Measurements from ENCODE around the gene ADISSP. TPM values are rescaled to one million over a fixed set of nuclear protein-coding genes. Genes with fewer than 3 reads are reported as not detected.
A peak's percentile ranks its signal among the peaks of the same experiment; 100 is the strongest.

Gene ADISSP
- total RNA-seq, 2 donors from 2014 or later = 11.2 to 26.7 TPM

- no peaks in the 10 kb centered on the region for H3K9me3 ChIP-seq
- no peak overlapping the region for H3K4me3 ChIP-seq
- no peak for ATAC-seq
- H3K4me1 ChIP-seq = peaks cover 61% of the 10 kb centered on the region
- TF ChIP-seq CTCF (IDR thresholded peaks at IDR 0.05) = no peak
- intact Hi-C loops (cut with DNase I) = no loop called here
- no peaks in the 10 kb centered on the region for H3K27me3 ChIP-seq
- peak overlapping the region; percentile 59 to 95 (median 90) for H3K27ac ChIP-seq
- H3K36me3 ChIP-seq (replicated peaks in 1 of 2; ENCODE audit: insufficient read depth in 1 of 2, low read depth in 2 of 2) = no peaks in the 10 kb centered on the region
- WGBS, 2 donors = 49 to 58% methylated on average over 8 of the region's 8 CpGs
- DNase-seq = peak in 2 of 4 donors; percentile 40 to 45
Observed at GRCh38 chr20:3812975-3813847, 45.7 kb upstream of the ADISSP start.

- H3K4me1 ChIP-seq = peaks cover 61% of the 10 kb centered on the region
- ATAC-seq (no peak), DNase-seq (no peak)
- H3K4me3 ChIP-seq = no peak overlapping the region
- intact Hi-C loops (cut with DNase I) = no loop called here
- no peaks in the 10 kb centered on the region for H3K9me3 ChIP-seq
- peak overlapping the region; percentile 86 to 95 (median 90) for H3K27ac ChIP-seq
- WGBS, 2 donors = 92% methylated on average over 8 to 9 of the region's 9 CpGs
- no peaks in the 10 kb centered on the region for H3K36me3 ChIP-seq (replicated peaks in 1 of 2; ENCODE audit: insufficient read depth in 1 of 2, low read depth in 2 of 2)
- H3K27me3 ChIP-seq = no peaks in the 10 kb centered on the region
- TF ChIP-seq POLR2A (IDR thresholded peaks at IDR 0.05) = no peak
- no peak for TF ChIP-seq CTCF (IDR thresholded peaks at IDR 0.05)
Observed at GRCh38 chr20:3812259-3812681, 44.7 kb upstream of the ADISSP start.

GRCh38 chr20:3811467-3812258 is 44.1 kb upstream of the ADISSP start:
- ATAC-seq (peak; percentile 91), DNase-seq (peak; percentile 99 to 100 (median 100))
- Histone ChIP-seq H3K4me1 (peaks cover 67% of the 10 kb centered on the region), H3K27ac (peak overlapping the region; percentile 86 to 95 (median 90)), H3K27me3 (no peaks in the 10 kb centered on the region), H3K9me3 (no peaks in the 10 kb centered on the region), H3K4me3 (no peak overlapping the region), H3K36me3 (replicated peaks in 1 of 2; ENCODE audit: insufficient read depth in 1 of 2, low read depth in 2 of 2) (no peaks in the 10 kb centered on the region)
- WGBS, 2 donors = 5 to 7% methylated on average over 16 to 20 of the region's 20 CpGs
- TF ChIP-seq CTCF (IDR thresholded peaks at IDR 0.05) = peak in 1 of 7 experiments; percentile 21
- TF ChIP-seq POLR2A (IDR thresholded peaks at IDR 0.05) = peak in 2 of 3 donors; percentile 75 to 86
- intact Hi-C loops (cut with DNase I) = no loop called here

- TF ChIP-seq POLR2A (IDR thresholded peaks at IDR 0.05) (no peak), CTCF (IDR thresholded peaks at IDR 0.05) (no peak)
- DNase-seq = no peak
- no peaks in the 10 kb centered on the region for H3K27me3 ChIP-seq
- peaks cover 75% of the 10 kb centered on the region for H3K4me1 ChIP-seq
- no peak for ATAC-seq
- WGBS, 2 donors = 89 to 93% methylated on average over 3 of the region's 3 CpGs
- peak overlapping the region; percentile 91 to 92 (median 91) for H3K27ac ChIP-seq
- no peak overlapping the region for H3K4me3 ChIP-seq
- no peaks in the 10 kb centered on the region for H3K9me3 ChIP-seq
- intact Hi-C loops (cut with DNase I) = no loop called here
- no peaks in the 10 kb centered on the region for H3K36me3 ChIP-seq (replicated peaks in 1 of 2; ENCODE audit: insufficient read depth in 1 of 2, low read depth in 2 of 2)
Observed at GRCh38 chr20:3808544-3808943, 41.0 kb upstream of the ADISSP start.

All from body of pancreas (tissue), 4 donors.